ENCODE measurements around the gene MRC1. TPM values are rescaled to one million over a fixed set of nuclear protein-coding genes. Genes with fewer than 3 reads are reported as not detected.

The MRC1 gene
- total RNA-seq, 1 experiment from 2014 or later = 0.05 TPM

- H3K27ac Mint-ChIP-seq (ENCODE audit: unreplicated experiment) = no peak overlapping the region
- H3K4me3 Mint-ChIP-seq (ENCODE audit: unreplicated experiment) = no peak overlapping the region
- intact Hi-C loops (cut with micrococcal nuclease; ENCODE audit: unreplicated experiment) = no loop called here
- Histone ChIP-seq H3K36me3 (ENCODE audit: control insufficient read depth, insufficient read depth, low read length) (no peaks in the 10 kb centered on the region), H3K9me3 (no peaks in the 10 kb centered on the region), H3K27me3 (replicated peaks; ENCODE audit: control insufficient read depth, insufficient read depth, low read length) (no peaks in the 10 kb centered on the region), H3K4me1 (no peaks in the 10 kb centered on the region), H3K4me3 (ENCODE audit: low read depth, low read length) (no peak overlapping the region)
- peaks cover 5% of the 10 kb centered on the region for H3K4me1 Mint-ChIP-seq (ENCODE audit: low read depth, unreplicated experiment)
- no peaks in the 10 kb centered on the region for H3K36me3 Mint-ChIP-seq (ENCODE audit: insufficient read depth, unreplicated experiment)
- no peak for DNase-seq
- POLR2A ChIA-PET = no interaction called here
- no peak for TF ChIP-seq CTCF (IDR thresholded peaks at IDR 0.05; ENCODE audit: insufficient read depth in 1 of 2, low read depth in 1 of 2, low read length in 1 of 2, severe bottlenecking in 1 of 2, unreplicated experiment in 1 of 2)
- BruUV-seq (replicated peaks) = no TSS peak
- peaks cover 17% of the 10 kb centered on the region for H3K27me3 Mint-ChIP-seq (ENCODE audit: insufficient read depth, unreplicated experiment)
- CTCF ChIA-PET = no interaction called here
- no peaks in the 10 kb centered on the region for H3K9me3 Mint-ChIP-seq (ENCODE audit: unreplicated experiment)
Observed at GRCh38 chr10:17891435-17891834, 82.3 kb downstream of the MRC1 start.

- no peak for DNase-seq
- H3K4me1 ChIP-seq = no peaks in the 10 kb centered on the region
- H3K27me3 ChIP-seq (replicated peaks; ENCODE audit: control insufficient read depth, insufficient read depth, low read length) = no peaks in the 10 kb centered on the region
- ChIA-PET CTCF (no interaction called here), POLR2A (no interaction called here)
- intact Hi-C loops (cut with micrococcal nuclease; ENCODE audit: unreplicated experiment) = no loop called here
- BruUV-seq (replicated peaks) = no TSS peak
- Mint-ChIP-seq H3K27ac (ENCODE audit: unreplicated experiment) (no peak overlapping the region), H3K27me3 (ENCODE audit: insufficient read depth, unreplicated experiment) (peaks cover 24% of the 10 kb centered on the region), H3K4me1 (ENCODE audit: low read depth, unreplicated experiment) (no peaks in the 10 kb centered on the region), H3K4me3 (ENCODE audit: unreplicated experiment) (no peak overlapping the region), H3K9me3 (ENCODE audit: unreplicated experiment) (no peaks in the 10 kb centered on the region), H3K36me3 (ENCODE audit: insufficient read depth, unreplicated experiment) (no peaks in the 10 kb centered on the region)
- no peak for TF ChIP-seq CTCF (IDR thresholded peaks at IDR 0.05; ENCODE audit: insufficient read depth in 1 of 2, low read depth in 1 of 2, low read length in 1 of 2, severe bottlenecking in 1 of 2, unreplicated experiment in 1 of 2)
- H3K4me3 ChIP-seq (ENCODE audit: low read depth, low read length) = no peak overlapping the region
- no peaks in the 10 kb centered on the region; the same call in 1 of the 2 replicates for H3K9me3 ChIP-seq
- H3K36me3 ChIP-seq (ENCODE audit: control insufficient read depth, insufficient read depth, low read length) = no peaks in the 10 kb centered on the region
Observed at GRCh38 chr10:17904564-17904963, 95.4 kb downstream of the MRC1 start.

GRCh38 chr10:17905491-17905890 is 96.3 kb downstream of the MRC1 start:
- H3K36me3 ChIP-seq (ENCODE audit: control insufficient read depth, insufficient read depth, low read length) = no peaks in the 10 kb centered on the region
- Mint-ChIP-seq H3K27ac (ENCODE audit: unreplicated experiment) (no peak overlapping the region), H3K4me1 (ENCODE audit: low read depth, unreplicated experiment) (no peaks in the 10 kb centered on the region), H3K27me3 (ENCODE audit: insufficient read depth, unreplicated experiment) (peaks cover 27% of the 10 kb centered on the region), H3K4me3 (ENCODE audit: unreplicated experiment) (no peak overlapping the region), H3K9me3 (ENCODE audit: unreplicated experiment) (no peaks in the 10 kb centered on the region), H3K36me3 (ENCODE audit: insufficient read depth, unreplicated experiment) (no peaks in the 10 kb centered on the region)
- BruUV-seq (replicated peaks) = no TSS peak
- H3K27me3 ChIP-seq (replicated peaks; ENCODE audit: control insufficient read depth, insufficient read depth, low read length) = no peaks in the 10 kb centered on the region
- no peaks in the 10 kb centered on the region; the same call in 1 of the 2 replicates for H3K9me3 ChIP-seq
- POLR2A ChIA-PET = no interaction called here
- CTCF ChIA-PET = no interaction called here
- TF ChIP-seq CTCF (IDR thresholded peaks at IDR 0.05; ENCODE audit: insufficient read depth in 1 of 2, low read depth in 1 of 2, low read length in 1 of 2, severe bottlenecking in 1 of 2, unreplicated experiment in 1 of 2) = no peak
- DNase-seq = no peak
- H3K4me3 ChIP-seq (ENCODE audit: low read depth, low read length) = no peak overlapping the region
- intact Hi-C loops (cut with micrococcal nuclease; ENCODE audit: unreplicated experiment) = loop anchor here (5.0 kb wide), 1 partner anchor 407 kb away; no protein-coding TSS in a partner anchor
- no peaks in the 10 kb centered on the region for H3K4me1 ChIP-seq
